ENCODE measurements around the gene ZBTB1.
"Not testable (repeated sequence)": the region's sequence is repeated elsewhere in the genome, so short reads cannot be mapped to it uniquely, and the experiment has no call there.

ZBTB1 gene

GRCh38 chr14:64531567-64531966, 27.0 kb downstream of the ZBTB1 start:
- DNase-seq (ENCODE audit: low read depth in 2 of 2), result no peak

GRCh38 chr14:64536488-64537245, 32.1 kb downstream of the ZBTB1 start:
- DNase-seq (ENCODE audit: low read depth in 2 of 2), result no peak

- peak; percentile 94 to 95 for DNase-seq (ENCODE audit: low read depth in 2 of 2)
Observed at GRCh38 chr14:64540208-64541202, 35.9 kb downstream of the ZBTB1 start, which contains the start of gene HSPA2. TSS of gene HSPA2 (plus strand) at chr14:64540741. CDS start at chr14:64540850, 109 bp downstream.

GRCh38 chr14:64541261-64541971, 36.8 kb downstream of the ZBTB1 start:
- peak in 1 of 2 donors; percentile 4 for DNase-seq (ENCODE audit: low read depth in 2 of 2)

- DNase-seq (ENCODE audit: low read depth in 2 of 2), result peak in 1 of 2 donors; percentile 2
Observed at GRCh38 chr14:64541972-64542835, 37.6 kb downstream of the ZBTB1 start.

- no peak for DNase-seq (ENCODE audit: low read depth in 2 of 2)
Observed at GRCh38 chr14:64542836-64543201, 38.2 kb downstream of the ZBTB1 start.

GRCh38 chr14:64544607-64545312, 40.2 kb downstream of the ZBTB1 start:
- no peak for DNase-seq (ENCODE audit: low read depth in 2 of 2)

- DNase-seq (ENCODE audit: low read depth in 2 of 2), result no peak
Observed at GRCh38 chr14:64549016-64549415, 44.4 kb downstream of the ZBTB1 start.

GRCh38 chr14:64549791-64550620, 45.4 kb downstream of the ZBTB1 start, which contains the start of gene PPP1R36:
TSS of gene PPP1R36 (plus strand) at chr14:64549961. CDS start at chr14:64549998, 37 bp downstream.
- DNase-seq (ENCODE audit: low read depth in 2 of 2), result peak in 1 of 2 donors; percentile 22

- DNase-seq (ENCODE audit: low read depth in 2 of 2), result no peak
Observed at GRCh38 chr14:64550621-64551333, 46.2 kb downstream of the ZBTB1 start.

GRCh38 chr14:64554556-64554955, 50.0 kb downstream of the ZBTB1 start:
- DNase-seq (ENCODE audit: low read depth in 2 of 2), result no peak

GRCh38 chr14:64556526-64556925, 52.0 kb downstream of the ZBTB1 start:
- DNase-seq (ENCODE audit: low read depth in 2 of 2), result no peak

GRCh38 chr14:64558216-64558615, 53.6 kb downstream of the ZBTB1 start:
- DNase-seq (ENCODE audit: low read depth in 2 of 2), result not testable (repeated sequence)

GRCh38 chr14:64561631-64562030, 57.1 kb downstream of the ZBTB1 start:
- DNase-seq (ENCODE audit: low read depth in 2 of 2), result no peak

GRCh38 chr14:64562436-64562835, 57.9 kb downstream of the ZBTB1 start:
- no peak for DNase-seq (ENCODE audit: low read depth in 2 of 2)

GRCh38 chr14:64563696-64564095, 59.1 kb downstream of the ZBTB1 start:
- DNase-seq (ENCODE audit: low read depth in 2 of 2), result no peak

- DNase-seq (ENCODE audit: low read depth in 2 of 2), result no peak
Observed at GRCh38 chr14:64566651-64567122, 62.1 kb downstream of the ZBTB1 start.

- no peak for DNase-seq (ENCODE audit: low read depth in 2 of 2)
Observed at GRCh38 chr14:64569138-64569631, 64.6 kb downstream of the ZBTB1 start.

Data from stimulated activated CD4-positive, alpha-beta T cell treated with anti-CD3 and anti-CD28 coated beads, Interleukin-4, amount 100 ng/mL, for 48 hours (primary cell).